NCI-H1417 treated with DMSO at 0.1 percent for 48 hours (cell line): Measurements from ENCODE around the gene NUDT3.
"Not testable (repeated sequence)": the region's sequence is repeated elsewhere in the genome, so short reads cannot be mapped to it uniquely, and the experiment has no call there.

Source experiments
- DNase-seq: peaks from one replicate; lab custom pipeline; 2025; lab: John Stamatoyannopoulos, UW

The NUDT3 gene

DNA sequence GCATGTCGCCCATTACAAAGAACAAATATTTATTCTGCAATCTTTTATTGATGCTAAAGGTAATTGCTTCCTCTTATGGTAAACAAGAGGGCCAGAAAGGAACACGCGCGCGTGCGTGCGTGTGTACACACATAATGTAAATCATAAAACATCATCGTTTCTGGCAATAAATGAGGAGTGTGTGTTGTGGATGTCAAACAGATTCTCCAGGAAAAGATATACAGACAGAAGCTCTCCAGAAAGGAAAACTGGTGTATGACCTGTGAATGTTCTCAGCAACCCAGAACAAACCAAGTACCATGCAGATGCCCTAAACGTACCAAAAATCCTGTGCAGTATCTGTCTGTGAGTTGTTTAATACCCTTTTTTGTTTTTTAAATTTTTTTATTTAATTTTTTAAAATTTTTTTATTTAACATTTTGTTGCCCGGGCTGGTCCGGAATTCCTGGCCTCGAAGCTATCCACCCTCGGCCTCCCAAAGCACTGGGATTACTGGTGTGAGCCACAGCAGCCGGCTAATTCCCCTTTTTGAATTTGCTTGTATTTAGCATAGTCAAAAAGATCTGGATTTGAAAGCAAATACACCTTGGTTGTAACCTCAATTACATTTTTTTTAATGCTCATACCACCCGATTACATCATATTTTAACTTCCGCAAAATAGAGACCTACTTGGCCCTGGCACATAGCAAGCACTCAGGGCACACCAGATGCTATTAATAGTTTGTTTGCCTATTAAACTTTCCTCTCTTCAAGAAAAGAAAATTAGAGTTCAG is 909 bp upstream of the NUDT3 start:
- no peak for DNase-seq

DNA sequence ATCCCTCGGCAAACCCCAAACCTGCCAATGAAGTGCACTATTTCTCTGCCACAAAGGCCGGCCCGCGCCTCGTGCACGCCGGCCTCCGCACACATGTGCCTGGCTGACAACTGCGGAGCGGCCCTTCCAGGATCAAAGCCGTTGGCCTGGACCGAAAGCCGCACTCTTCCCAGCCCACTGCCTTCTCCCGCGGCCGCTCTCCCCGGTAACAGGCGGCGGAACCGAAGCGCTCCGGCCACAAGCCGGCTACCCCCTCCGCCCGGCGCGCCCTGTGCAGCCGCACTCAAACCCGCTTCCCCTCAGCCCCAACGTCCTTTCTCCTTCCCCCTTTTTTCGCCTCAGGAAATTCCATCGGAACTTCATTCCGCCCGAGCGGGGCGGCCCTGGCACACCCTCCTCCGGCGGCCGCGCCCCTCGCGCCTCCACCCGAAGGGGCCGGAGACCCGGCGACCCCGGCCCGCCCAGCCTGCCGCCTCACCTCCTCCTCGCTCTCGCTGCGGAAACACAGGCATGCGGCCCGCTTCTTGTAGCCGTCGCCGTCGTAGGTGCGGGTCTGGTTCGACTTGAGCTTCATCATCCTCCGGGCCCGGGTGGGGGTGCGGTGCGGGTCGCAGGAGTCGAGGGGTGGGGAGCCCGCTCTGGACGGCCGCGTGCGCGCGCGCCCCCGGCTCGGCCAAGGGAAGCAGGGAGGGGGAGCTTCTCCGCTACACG is 528 bp downstream of the NUDT3 start:
- no peak for DNase-seq

DNA sequence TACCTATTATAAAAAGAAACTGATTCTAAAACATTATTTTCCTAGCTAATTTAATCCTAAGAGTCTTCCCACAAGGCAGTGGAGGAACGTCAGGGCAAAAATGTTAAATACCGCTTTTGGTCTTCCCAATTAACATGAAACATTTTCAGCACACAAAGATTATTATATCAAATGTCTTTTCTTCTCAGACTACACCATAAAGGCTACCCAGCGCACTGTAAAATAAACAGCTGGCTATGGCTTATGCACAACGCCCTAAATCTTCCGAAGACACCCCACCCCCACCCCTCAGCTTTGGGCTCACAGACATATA is 1.0 kb downstream of the NUDT3 start:
- no peak for DNase-seq

DNA sequence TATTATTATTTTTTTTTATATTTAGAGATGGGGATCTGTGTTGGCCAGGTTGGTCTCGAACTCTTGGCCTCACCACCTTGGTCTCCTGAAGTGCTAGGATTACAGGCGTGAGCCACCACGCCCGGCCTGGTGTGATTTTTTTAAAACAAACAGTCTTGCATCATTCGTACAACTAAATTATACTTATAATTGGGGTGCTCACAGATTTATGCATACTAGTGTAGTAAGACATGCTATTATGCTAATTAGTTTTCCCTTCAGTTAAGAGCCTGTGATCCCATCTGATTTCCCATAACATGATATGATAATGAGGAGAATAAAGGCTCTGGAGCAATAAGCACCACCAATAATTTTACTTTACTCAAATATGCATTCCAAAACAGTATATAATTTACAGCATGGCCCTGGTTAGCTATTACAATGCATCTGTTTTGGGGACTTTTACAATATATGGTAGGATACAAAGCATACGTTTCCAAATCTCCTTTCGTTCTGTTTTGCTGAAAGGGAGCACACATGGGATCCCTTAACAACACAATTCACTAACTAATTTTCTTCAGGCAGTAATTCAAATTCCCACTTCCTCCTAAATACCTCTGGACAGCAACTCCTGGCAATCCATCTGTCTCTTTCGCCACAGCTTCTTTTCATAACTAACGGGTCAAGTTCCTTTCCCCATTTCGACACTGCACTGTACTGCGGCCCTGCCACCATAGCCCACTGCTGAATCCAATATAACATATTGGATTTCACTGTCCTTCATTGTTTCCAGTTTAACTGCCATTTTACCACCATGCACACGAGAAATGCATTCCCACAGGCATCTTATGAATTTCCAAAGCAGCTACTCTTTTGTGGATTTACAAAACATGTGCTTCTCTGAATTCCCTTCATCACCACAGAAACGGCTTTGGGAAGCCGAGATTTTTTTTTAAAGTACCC is 1.7 kb downstream of the NUDT3 start:
- no peak for DNase-seq

DNA sequence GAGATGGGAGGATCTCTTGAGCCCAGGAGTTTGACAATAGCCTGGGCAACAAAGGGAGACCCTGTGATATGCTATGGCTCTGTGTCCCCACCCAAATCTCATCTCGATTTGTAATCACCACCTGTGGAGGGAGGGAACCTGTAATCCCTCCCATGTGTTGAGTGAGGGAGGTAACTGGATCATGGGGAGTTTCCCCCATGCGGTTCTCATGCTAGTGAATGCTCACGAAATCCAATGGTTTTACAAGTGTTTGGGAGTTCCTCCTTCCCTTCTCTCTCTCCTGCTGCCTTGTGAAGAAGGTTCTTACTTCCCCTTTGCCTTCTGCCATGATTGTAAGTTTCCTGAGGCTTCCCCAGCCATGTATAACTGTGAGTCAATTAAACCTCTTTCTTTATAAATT is 3.4 kb downstream of the NUDT3 start:
- DNase-seq: no peak

DNA sequence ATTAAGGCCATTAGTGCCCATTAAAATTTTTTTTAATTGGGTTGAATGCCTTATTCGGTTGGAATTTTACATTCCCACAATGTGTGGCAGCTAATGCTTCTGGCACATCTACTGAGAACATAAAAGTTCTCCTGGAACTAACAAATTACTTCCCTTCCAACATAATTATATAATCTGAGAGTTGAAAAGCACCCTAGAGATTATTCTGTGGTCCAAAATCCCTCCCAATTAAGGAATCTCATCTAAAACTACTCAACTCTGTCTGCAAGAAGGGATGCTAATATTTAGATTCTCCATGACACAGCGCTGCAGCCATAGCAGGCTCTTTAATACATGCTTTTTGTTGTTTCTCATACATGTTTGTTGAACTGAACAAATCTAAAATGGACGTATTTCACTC is 4.0 kb downstream of the NUDT3 start:
- no peak for DNase-seq

DNA sequence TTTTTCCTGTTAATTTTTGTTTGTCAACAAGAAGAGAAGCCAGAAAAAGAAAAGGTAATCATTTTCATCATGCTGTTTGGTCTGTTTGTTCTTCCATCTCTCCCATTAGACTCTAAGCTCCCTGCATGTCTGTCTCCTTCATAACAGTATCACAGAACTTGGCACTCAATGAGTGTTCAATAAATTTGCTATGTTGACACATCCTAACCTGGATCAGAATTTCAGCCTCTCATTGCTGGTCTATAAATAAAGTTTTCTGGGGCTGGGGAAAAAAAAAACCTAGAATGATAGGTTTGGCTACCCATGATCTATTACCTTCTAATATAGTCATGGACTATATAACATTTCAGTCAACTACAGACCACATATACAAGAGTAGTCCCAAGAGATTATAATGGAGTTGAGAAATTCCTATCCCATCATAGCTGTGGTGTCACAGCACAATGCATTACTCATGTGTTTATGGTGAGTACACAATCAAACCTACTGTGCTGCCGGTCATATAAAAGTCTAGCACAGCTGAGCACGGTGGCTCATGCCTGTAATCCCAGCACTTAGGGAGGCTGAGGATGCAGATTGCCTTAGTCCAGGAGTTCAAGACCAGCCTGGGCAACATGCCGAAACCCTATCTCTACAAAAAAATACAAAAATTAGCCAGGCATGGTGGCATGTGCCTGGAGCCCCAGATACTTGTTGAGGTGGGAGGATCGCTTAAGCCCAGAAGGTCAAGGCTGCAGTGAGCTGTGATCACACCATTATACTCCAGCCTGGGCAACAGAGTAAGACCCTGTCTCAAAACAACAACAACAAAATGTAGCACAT is 5.9 kb downstream of the NUDT3 start:
- no peak for DNase-seq

DNA sequence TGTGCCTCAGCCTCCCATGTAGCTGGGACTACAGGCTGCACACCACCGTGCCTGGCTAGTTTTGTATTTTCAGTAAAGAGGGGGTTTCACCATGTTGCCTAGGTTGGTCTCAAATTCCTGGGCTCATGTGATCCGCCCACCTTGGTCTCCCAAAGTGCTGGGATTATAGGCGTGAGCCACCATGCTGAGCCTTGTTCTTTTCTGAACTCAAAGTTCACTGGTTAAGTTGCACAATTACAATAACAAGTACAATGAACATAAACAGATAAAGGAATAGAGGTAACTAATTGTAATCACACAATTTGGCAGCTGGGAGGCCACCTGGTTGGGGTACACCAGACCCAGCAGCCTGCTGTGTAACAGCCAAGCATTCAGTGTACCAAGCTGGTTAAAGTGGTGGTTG is 6.7 kb downstream of the NUDT3 start:
- no peak for DNase-seq

DNA sequence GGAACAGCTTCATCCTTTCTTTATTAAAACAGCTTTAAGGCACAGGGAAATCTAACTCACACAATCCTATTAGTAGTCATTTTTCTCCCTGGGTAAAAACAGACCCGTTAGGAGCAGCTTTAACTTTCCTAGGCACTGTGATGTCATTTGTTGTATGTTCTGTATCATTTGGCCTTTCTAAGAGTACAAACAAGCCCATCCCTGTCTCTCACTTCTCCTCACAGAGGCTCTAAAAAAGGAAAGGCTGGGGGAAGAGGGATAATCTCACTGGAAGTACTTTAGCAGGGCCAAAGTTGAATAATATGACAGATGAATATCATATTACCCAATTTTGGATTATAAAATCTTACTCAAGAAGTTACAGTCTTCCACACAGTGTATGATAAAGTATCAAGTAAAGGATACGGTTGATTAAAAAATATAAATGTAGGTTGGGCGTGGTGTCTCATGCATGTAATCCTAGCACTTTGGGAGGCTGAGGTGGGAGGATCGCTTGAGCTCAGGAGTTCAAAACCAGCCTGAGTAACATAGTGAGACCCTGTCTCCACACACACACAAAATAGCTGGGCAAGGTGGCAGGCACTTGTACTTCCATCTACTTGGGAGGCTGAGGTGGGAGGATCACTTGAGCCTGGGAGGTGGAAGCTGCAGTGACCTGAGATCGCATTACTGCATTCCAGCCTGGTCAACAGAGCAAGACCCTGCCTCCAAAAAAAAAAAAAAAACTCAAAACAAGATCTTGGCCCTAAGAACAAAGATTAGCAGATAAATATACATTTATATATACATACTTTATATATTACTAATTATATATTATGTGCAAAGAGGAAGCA is 7.9 kb downstream of the NUDT3 start:
- DNase-seq: no peak

DNA sequence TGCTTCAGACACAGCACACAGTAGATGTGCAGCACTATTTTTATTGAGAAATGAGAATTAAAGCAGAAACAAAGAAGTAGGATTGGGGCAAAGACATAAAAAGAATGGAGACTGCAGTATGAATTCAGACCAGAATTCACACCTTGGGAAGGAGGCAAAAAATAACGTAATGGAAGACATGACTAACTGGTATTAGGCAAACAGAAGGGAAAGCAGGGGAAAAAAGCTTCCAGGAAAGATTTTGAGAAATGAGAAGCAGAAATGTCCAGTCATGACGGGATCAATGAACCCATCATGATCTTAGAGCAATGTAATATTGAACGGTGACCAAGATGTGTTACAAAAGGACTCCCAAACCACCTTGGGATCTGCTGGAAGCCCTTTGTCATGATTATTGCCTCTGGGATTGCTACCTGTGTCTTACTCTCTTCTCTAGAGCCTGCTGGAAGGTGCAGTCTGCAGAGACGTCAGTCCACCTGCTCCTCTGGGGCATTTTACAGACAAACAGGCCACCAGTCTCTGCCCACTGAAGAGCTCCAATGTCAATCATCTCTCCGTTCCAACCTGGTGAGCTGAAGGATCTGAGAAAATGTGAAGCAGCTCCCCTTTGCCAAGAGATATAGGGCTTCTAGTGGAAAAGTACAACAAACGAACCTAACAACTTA is 8.7 kb downstream of the NUDT3 start:
- DNase-seq: no peak

DNA sequence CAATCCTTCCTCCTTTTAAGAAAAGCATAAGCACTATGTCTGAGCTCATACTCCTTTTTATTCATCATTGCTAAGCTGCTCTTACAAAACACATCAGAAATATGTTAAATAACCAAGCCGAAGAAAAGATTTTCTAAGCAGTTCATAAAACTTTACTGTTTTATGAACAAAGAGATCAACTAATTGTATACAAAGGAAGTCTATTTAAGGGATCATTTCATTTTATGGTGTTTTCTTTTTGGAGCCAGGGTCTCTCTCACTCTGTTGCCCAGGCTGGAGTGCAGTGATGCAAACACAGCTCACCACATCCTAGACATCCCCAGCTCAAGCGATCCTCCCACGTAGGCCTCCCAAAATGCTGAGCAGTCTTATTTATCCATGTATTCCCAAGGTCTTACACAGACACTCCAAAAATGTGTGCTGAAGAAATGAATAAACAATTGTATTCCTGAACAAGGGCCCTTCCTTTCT is 9.3 kb downstream of the NUDT3 start:
- no peak for DNase-seq

DNA sequence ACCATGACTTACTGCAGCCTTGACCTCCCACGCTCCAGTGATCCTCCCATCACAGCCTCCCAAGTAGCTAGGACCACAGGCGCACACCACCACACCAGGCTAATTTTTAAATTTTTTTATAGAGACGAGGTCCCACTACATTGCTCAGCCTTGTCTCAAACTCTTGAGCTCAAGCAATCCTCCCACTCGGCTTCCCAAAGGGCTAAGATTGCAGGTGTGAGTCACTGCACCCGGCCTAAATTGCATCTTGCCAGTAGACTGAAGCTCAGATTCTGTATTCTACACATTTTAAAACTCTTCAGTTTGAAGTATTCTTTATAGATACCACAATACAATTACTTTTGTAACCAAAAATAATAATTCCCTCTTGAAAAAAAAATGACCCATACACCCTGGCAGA is 11.4 kb downstream of the NUDT3 start:
- DNase-seq: no peak

DNA sequence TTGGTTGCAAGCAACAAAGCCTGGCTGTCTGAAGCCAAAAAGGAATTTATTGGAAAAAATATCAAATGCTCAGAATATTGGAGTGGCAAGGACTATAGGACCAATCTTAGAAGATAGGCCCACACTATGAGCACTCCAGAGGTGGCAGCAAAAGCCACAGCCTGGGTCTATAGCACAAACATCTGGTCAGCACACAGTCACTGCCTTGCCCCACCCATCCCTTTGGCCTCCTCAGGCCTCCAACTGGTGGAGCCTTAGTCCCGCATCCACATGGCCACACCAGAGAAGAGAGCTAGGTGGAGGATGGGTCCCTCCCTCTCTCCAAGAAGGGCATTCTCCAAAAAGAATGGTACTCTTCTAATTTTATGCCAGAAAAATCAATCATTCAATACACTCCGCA is 14.0 kb downstream of the NUDT3 start:
- DNase-seq: no peak

DNA sequence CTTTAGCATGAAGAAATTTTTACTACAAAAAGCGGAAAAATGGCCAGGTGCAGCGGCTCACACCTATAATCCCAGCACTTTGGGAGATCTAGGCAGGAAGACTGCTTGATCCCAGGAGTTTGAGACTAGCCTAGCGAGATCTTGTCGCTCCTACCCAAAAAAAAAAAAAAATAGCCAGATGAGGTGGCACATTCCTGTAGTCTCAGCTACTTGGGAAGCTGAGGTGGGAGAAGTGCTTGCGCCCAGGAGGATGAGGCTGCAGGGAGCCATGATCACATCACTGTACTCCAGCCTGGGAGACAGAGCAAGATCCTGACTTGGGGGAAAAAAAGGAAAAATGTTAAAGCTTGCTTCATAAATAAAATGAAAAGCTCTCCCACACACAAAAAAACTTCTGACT is 14.5 kb downstream of the NUDT3 start:
- no peak for DNase-seq

DNA sequence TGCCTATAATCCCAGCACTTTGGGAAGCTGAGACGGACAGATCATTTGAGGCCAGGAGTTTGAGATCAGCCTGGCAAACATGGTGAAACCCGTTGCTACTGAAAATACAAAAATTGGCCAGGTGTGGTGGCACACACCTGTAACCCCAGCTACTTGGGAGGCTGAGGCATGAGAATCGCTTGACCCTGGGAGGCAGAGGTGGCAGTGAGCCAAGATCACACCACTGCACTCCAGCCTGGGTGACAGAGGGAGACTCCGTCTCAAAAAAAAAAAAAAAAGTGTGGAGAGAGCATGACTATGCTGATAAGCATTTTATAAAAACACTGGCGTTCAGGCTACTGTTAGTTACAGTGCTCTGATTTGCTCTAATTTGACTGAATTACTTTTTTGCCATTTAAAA is 14.9 kb downstream of the NUDT3 start:
- DNase-seq: not testable (repeated sequence)

DNA sequence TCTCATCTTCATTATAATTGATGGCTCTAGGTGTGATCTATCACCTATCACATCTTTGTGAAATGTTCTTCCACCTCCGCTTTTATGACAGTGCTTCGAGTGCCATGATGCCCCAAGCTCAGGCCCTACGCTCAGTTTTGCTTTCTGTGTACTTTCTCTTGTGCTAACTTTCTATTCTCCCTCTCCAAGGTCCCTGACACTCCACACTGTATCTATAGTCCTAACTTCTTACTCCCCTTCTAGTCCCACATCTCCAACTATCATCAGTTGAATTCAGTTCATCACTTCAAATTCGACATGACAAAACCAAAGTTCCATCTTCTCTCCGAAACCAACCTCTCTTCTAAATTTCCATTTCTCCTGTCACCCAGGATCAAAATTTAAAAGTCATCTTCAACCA is 16.6 kb downstream of the NUDT3 start:
- no peak for DNase-seq

DNA sequence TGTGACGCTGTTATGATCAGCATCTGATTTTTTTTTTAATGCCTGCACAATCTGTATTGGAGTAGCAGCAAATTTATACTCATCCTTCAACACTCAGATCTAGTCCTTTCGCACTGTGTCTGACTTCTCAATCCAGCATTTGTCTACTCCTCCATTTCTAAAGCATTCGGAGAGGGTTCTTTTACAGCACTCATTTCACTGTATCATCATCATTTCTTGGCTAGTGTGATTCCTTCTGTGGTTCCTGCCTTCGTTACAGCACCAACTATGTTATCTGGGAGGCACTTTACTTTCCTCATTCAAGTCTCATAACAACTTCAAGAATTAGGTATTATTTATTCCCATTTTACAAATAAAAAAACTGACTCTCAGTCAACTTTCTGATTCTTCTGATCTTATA is 18.0 kb downstream of the NUDT3 start:
- DNase-seq: no peak

DNA sequence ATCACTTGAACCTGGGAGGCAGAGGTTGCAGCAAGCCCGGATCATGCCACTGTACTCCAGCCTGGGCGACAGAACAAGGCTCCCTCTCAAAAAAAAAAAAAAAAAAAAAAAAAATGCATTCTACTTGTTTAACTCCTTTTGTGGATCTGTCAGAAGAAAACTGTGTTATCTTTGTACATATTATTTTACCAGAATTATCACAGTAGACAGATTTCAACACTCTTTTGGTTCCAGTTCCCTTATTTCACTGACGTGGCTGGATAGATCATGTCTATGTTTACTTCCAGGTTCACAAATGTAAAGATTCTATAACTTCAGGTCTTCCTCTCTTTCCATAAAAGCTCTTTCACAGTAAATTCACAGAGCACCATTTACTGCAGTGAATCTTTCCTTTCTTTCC is 18.4 kb downstream of the NUDT3 start:
- no peak for DNase-seq

DNA sequence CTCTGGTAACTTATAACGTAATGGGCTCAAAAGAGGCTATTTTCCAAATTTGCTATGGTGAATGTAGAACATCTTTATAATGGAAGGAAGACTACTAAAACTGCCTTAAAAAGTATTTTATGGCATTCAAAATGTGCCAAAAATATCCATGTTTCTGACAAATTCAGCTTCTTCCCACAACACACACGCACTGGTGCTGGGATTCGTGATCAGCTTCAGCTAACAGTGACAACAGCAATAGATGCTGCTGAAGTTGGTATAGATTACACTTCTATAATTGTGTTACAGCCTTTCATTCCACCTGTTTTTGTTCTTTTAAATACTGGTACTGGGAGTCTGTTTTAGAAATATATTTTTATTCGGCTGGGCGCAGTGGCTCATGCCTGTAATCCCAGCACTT is 19.0 kb downstream of the NUDT3 start:
- DNase-seq: no peak

DNA sequence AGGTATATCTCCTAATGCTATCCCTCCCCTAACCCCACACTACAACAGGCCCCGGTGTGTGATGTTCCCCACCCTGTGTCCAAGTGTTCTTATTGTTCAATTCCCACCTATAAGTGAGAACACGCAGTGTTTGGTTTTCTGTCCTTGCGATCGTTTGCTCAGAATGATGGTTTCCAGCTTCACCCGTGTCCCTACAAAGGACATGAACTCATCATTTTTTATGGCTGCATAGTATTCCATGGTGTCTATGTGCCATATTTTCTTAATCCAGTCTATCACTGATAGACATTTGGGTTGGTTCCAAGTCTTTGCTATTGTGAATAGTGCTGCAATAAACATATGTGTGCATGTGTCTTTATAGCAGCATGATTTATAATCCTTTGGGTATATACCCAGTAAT is 20.6 kb downstream of the NUDT3 start:
- DNase-seq: not testable (repeated sequence)
